HL-60 (cell line): ENCODE data around the gene COMMD6.

Source experiments
- DNase-seq, 2 experiments: peaks; one replicate each; pipeline ENCODE4 v3.0.0-alpha.2; 2010 to 2020; ENCODE audit warnings: low read depth in 1 of 2, low spot score in 1 of 2
- H3K27ac ChIP-seq: fragments of 250-450 bp; sonication (Bioruptor Pico); replicated peaks from 2 replicates; pipeline ENCODE4 v1.5.1; 2020; ENCODE audit warnings: mild to moderate bottlenecking, moderate library complexity
- H3K27me3 ChIP-seq: fragments of 250-450 bp; sonication (Bioruptor Pico); 2 replicates; pipeline ENCODE4 v1.5.1; 2021; ENCODE audit warnings: mild to moderate bottlenecking, moderate library complexity; ENCODE audit not compliant: insufficient read depth, poor library complexity, severe bottlenecking
- H3K4me3 ChIP-seq: replicated peaks from 2 replicates; pipeline ENCODE4 v1.5.1; 2011; ENCODE audit warnings: mild to moderate bottlenecking, control low read depth, low read length; ENCODE audit not compliant: insufficient read depth
- CTCF ChIP-seq: IDR thresholded peaks from one replicate; pipeline ENCODE4 v1.5.1; 2011; ENCODE audit warnings: low read length, control low read depth, inconsistent platforms; ENCODE audit not compliant: insufficient read depth
- GABPA ChIP-seq: IDR thresholded peaks from 2 replicates; pipeline ENCODE4 v1.6.1; 2012; ENCODE audit warnings: low read depth
- POLR2AphosphoS5 ChIP-seq: IDR thresholded peaks from 2 replicates; pipeline ENCODE4 v1.6.1; 2012; ENCODE audit warnings: low read depth
- REST ChIP-seq: IDR thresholded peaks from 2 replicates; pipeline ENCODE4 v1.6.1; 2012; ENCODE audit warnings: low read depth; ENCODE audit not compliant: insufficient replicate concordance
- SPI1 ChIP-seq: IDR thresholded peaks from 2 replicates; pipeline ENCODE4 v1.6.1; 2012; ENCODE audit warnings: low read depth, mild to moderate bottlenecking, borderline replicate concordance

Gene COMMD6

GRCh38 chr13:75486146-75487062 is 51.2 kb downstream of the COMMD6 start:
- peak in 1 of 2 experiments; percentile 44 for DNase-seq
- no peak overlapping the region for H3K4me3 ChIP-seq
- H3K27me3 ChIP-seq: no peaks in the 10 kb centered on the region
- no peak for TF ChIP-seq REST
- TF ChIP-seq CTCF: no peak
- TF ChIP-seq POLR2AphosphoS5: no peak
- TF ChIP-seq SPI1: no peak
- TF ChIP-seq GABPA: no peak
- no peak overlapping the region for H3K27ac ChIP-seq

GRCh38 chr13:75485286-75486062 is 52.2 kb downstream of the COMMD6 start:
- no peak for DNase-seq
- TF ChIP-seq REST: no peak
- TF ChIP-seq SPI1: no peak
- TF ChIP-seq GABPA: no peak
- TF ChIP-seq CTCF: no peak
- TF ChIP-seq POLR2AphosphoS5: no peak
- Histone ChIP-seq H3K27me3 (no peaks in the 10 kb centered on the region), H3K4me3 (no peak overlapping the region), H3K27ac (no peak overlapping the region)

- no peaks in the 10 kb centered on the region for H3K27me3 ChIP-seq
- no peak for TF ChIP-seq SPI1
- no peak for TF ChIP-seq REST
- no peak for TF ChIP-seq POLR2AphosphoS5
- TF ChIP-seq CTCF: no peak
- no peak for TF ChIP-seq GABPA
- H3K4me3 ChIP-seq: peak overlapping the region; percentile 63; the same call in 1 of the 2 replicates
- H3K27ac ChIP-seq: no peak overlapping the region; the same call in 1 of the 2 replicates
- no peak for DNase-seq
Measured at GRCh38 chr13:75482820-75483079, 54.9 kb downstream of the COMMD6 start.
